Measurements from ENCODE around the gene PPIL6. TPM values are rescaled to one million over a fixed set of nuclear protein-coding genes. Genes with fewer than 3 reads are reported as not detected.
A peak's percentile ranks its signal among the peaks of the same experiment; 100 is the strongest.
"Not testable (repeated sequence)": the region's sequence is repeated elsewhere in the genome, so short reads cannot be mapped to it uniquely, and the experiment has no call there.

The PPIL6 gene
- total RNA-seq, 2 experiments from 2014 or later, result 0.16 TPM; not detected in 1

- peak overlapping the region; percentile 78 for H3K27ac Mint-ChIP-seq
- peak; percentile 80 for ATAC-seq
- DNase-seq, result peak; percentile 48
- ChIA-PET POLR2A (interaction anchor here (0.9 to 5.9 kb wide), 5 partner anchors 9 to 62 kb away, joined by 3 to 99 read pairs (median 3); partner anchors contain the start of gene CD164), CTCF (interaction anchor here (0.9 to 5.6 kb wide), 6 partner anchors 10 to 186 kb away, joined by 3 to 68 read pairs (median 4); partner anchors contain the start of genes CD164 and MICAL1)
- H3K27me3 Mint-ChIP-seq (ENCODE audit: low read depth), result no peaks in the 10 kb centered on the region
- H3K9me3 Mint-ChIP-seq (ENCODE audit: insufficient read depth), result no peaks in the 10 kb centered on the region
- peaks cover 70% of the 10 kb centered on the region for H3K4me1 Mint-ChIP-seq (ENCODE audit: low read depth)
- H3K4me3 Mint-ChIP-seq, result peak overlapping the region; percentile 21
- peaks cover 80% of the 10 kb centered on the region for H3K36me3 Mint-ChIP-seq (ENCODE audit: low read depth)
These were observed 66.7 kb downstream of the PPIL6 start for GRCh38 chr6:109373762-109374161.

- H3K36me3 Mint-ChIP-seq (ENCODE audit: low read depth), result peaks cover 82% of the 10 kb centered on the region
- peaks cover 68% of the 10 kb centered on the region for H3K4me1 Mint-ChIP-seq (ENCODE audit: low read depth)
- H3K4me3 Mint-ChIP-seq, result peak overlapping the region; percentile 21
- H3K27ac Mint-ChIP-seq, result peak overlapping the region; percentile 78
- ChIA-PET CTCF (interaction anchor here (0.9 to 5.6 kb wide), 6 partner anchors 10 to 186 kb away, joined by 3 to 68 read pairs (median 4); partner anchors contain the start of genes CD164 and MICAL1), POLR2A (interaction anchor here (1.0 to 5.9 kb wide), 4 partner anchors 10 to 86 kb away, joined by 3 to 99 read pairs (median 4); partner anchors contain the start of gene CD164)
- no peak for DNase-seq
- no peaks in the 10 kb centered on the region for H3K27me3 Mint-ChIP-seq (ENCODE audit: low read depth)
- ATAC-seq, result no peak
- no peaks in the 10 kb centered on the region for H3K9me3 Mint-ChIP-seq (ENCODE audit: insufficient read depth)
These were observed 67.1 kb downstream of the PPIL6 start for GRCh38 chr6:109373331-109373730.

GRCh38 chr6:109372130-109372529 lies 68.3 kb downstream of the PPIL6 start:
- ATAC-seq, result no peak
- no peak for DNase-seq
- peak overlapping the region; percentile 60 for H3K27ac Mint-ChIP-seq
- H3K36me3 Mint-ChIP-seq (ENCODE audit: low read depth), result peaks cover 80% of the 10 kb centered on the region
- no peaks in the 10 kb centered on the region for H3K9me3 Mint-ChIP-seq (ENCODE audit: insufficient read depth)
- no peaks in the 10 kb centered on the region for H3K27me3 Mint-ChIP-seq (ENCODE audit: low read depth)
- peaks cover 56% of the 10 kb centered on the region for H3K4me1 Mint-ChIP-seq (ENCODE audit: low read depth)
- ChIA-PET POLR2A (interaction anchor here (5.9 kb wide), 1 partner anchor 11 kb away, joined by 99 read pairs; the partner anchor contains the start of gene CD164), CTCF (interaction anchor here (1.2 to 5.6 kb wide), 3 partner anchors 11 to 184 kb away, joined by 3 to 68 read pairs (median 10); partner anchors contain the start of gene CD164)
- no peak overlapping the region for H3K4me3 Mint-ChIP-seq

GRCh38 chr6:109370792-109371191 lies 69.6 kb downstream of the PPIL6 start:
- H3K4me1 Mint-ChIP-seq (ENCODE audit: low read depth), result peaks cover 44% of the 10 kb centered on the region

GRCh38 chr6:109370336-109370735 lies 70.1 kb downstream of the PPIL6 start:
- peaks cover 83% of the 10 kb centered on the region for H3K36me3 Mint-ChIP-seq (ENCODE audit: low read depth)
- no peaks in the 10 kb centered on the region for H3K27me3 Mint-ChIP-seq (ENCODE audit: low read depth)
- DNase-seq (no peak), ATAC-seq (no peak)
- ChIA-PET CTCF (interaction anchor here (1.9 to 5.6 kb wide), 2 partner anchors 13 to 182 kb away, joined by 8 to 68 read pairs; partner anchors contain the start of gene CD164), POLR2A (interaction anchor here (0.6 to 5.9 kb wide), 3 partner anchors 9 to 83 kb away, joined by 3 to 99 read pairs (median 5); partner anchors contain the start of gene CD164)
- no peak overlapping the region for H3K4me3 Mint-ChIP-seq
- H3K27ac Mint-ChIP-seq, result no peak overlapping the region
- H3K9me3 Mint-ChIP-seq (ENCODE audit: insufficient read depth), result no peaks in the 10 kb centered on the region
- peaks cover 43% of the 10 kb centered on the region for H3K4me1 Mint-ChIP-seq (ENCODE audit: low read depth)

More at GRCh38 chr6:109370792-109371191, 69.6 kb downstream of the PPIL6 start:
- ChIA-PET POLR2A (interaction anchor here (0.6 to 5.9 kb wide), 5 partner anchors 8 to 134 kb away, joined by 3 to 99 read pairs (median 3); partner anchors contain the start of gene CD164), CTCF (interaction anchor here (1.9 to 5.6 kb wide), 2 partner anchors 13 to 183 kb away, joined by 8 to 68 read pairs; partner anchors contain the start of gene CD164)
- ATAC-seq (no peak), DNase-seq (no peak)
- Mint-ChIP-seq H3K27me3 (ENCODE audit: low read depth) (no peaks in the 10 kb centered on the region), H3K4me3 (no peak overlapping the region), H3K9me3 (ENCODE audit: insufficient read depth) (no peaks in the 10 kb centered on the region), H3K36me3 (ENCODE audit: low read depth) (peaks cover 81% of the 10 kb centered on the region), H3K27ac (peak overlapping the region; percentile 47)

GRCh38 chr6:109369728-109370127 lies 70.7 kb downstream of the PPIL6 start:
- Mint-ChIP-seq H3K4me1 (ENCODE audit: low read depth) (peaks cover 38% of the 10 kb centered on the region), H3K27me3 (ENCODE audit: low read depth) (no peaks in the 10 kb centered on the region)
- POLR2A ChIA-PET, result interaction anchor here (5.9 kb wide), 1 partner anchor 13 kb away, joined by 99 read pairs; the partner anchor contains the start of gene CD164

GRCh38 chr6:109364382-109365078 lies 75.9 kb downstream of the PPIL6 start:
- H3K27ac Mint-ChIP-seq; H3K9me3 Mint-ChIP-seq (ENCODE audit: insufficient read depth); DNase-seq; H3K4me3 Mint-ChIP-seq; H3K27me3 Mint-ChIP-seq (ENCODE audit: low read depth); POLR2A ChIA-PET; CTCF ChIA-PET; ATAC-seq: not testable (repeated sequence)
- H3K4me1 Mint-ChIP-seq (ENCODE audit: low read depth), result peaks cover 23% of the 10 kb centered on the region
- H3K36me3 Mint-ChIP-seq (ENCODE audit: low read depth), result peaks cover 86% of the 10 kb centered on the region

More at GRCh38 chr6:109369728-109370127, 70.7 kb downstream of the PPIL6 start:
- Mint-ChIP-seq H3K4me3 (no peak overlapping the region), H3K27ac (no peak overlapping the region), H3K36me3 (ENCODE audit: low read depth) (peaks cover 81% of the 10 kb centered on the region), H3K9me3 (ENCODE audit: insufficient read depth) (no peaks in the 10 kb centered on the region)
- DNase-seq, result no peak
- ATAC-seq, result no peak
- CTCF ChIA-PET, result interaction anchor here (1.9 to 5.6 kb wide), 2 partner anchors 14 to 182 kb away, joined by 8 to 68 read pairs; partner anchors contain the start of gene CD164

- Mint-ChIP-seq H3K4me1 (ENCODE audit: low read depth) (peaks cover 23% of the 10 kb centered on the region), H3K27me3 (ENCODE audit: low read depth) (no peaks in the 10 kb centered on the region), H3K36me3 (ENCODE audit: low read depth) (peaks cover 89% of the 10 kb centered on the region), H3K9me3 (ENCODE audit: insufficient read depth) (peaks cover 4% of the 10 kb centered on the region), H3K4me3 (no peak overlapping the region), H3K27ac (peak overlapping the region; percentile 61)
- CTCF ChIA-PET, result no interaction called here
- DNase-seq (no peak), ATAC-seq (no peak)
- POLR2A ChIA-PET, result no interaction called here
These were observed 76.7 kb downstream of the PPIL6 start for GRCh38 chr6:109363753-109364152.

- no peak for DNase-seq
- no peak overlapping the region for H3K4me3 Mint-ChIP-seq
- no peaks in the 10 kb centered on the region for H3K27me3 Mint-ChIP-seq (ENCODE audit: low read depth)
- POLR2A ChIA-PET, result interaction anchor here (0.9 to 1.1 kb wide), 2 partner anchors 12 to 14 kb away, joined by 3 read pairs; no protein-coding TSS in a partner anchor
- peaks cover 92% of the 10 kb centered on the region for H3K36me3 Mint-ChIP-seq (ENCODE audit: low read depth)
- H3K27ac Mint-ChIP-seq, result peak overlapping the region; percentile 26
- peaks cover 23% of the 10 kb centered on the region for H3K4me1 Mint-ChIP-seq (ENCODE audit: low read depth)
- no peak for ATAC-seq
- CTCF ChIA-PET, result interaction anchor here (0.8 to 1.6 kb wide), 4 partner anchors 10 to 174 kb away, joined by 3 to 5 read pairs (median 4); no protein-coding TSS in a partner anchor
- peaks cover 4% of the 10 kb centered on the region for H3K9me3 Mint-ChIP-seq (ENCODE audit: insufficient read depth)
These were observed 78.1 kb downstream of the PPIL6 start for GRCh38 chr6:109362102-109362884.

GRCh38 chr6:109360791-109361190 lies 79.6 kb downstream of the PPIL6 start:
- ChIA-PET POLR2A (interaction anchor here (1.2 to 1.6 kb wide), 2 partner anchors 13 to 22 kb away, joined by 3 to 5 read pairs; partner anchors contain the start of gene CD164), CTCF (interaction anchor here (1.6 kb wide), 1 partner anchor 12 kb away, joined by 3 read pairs; no protein-coding TSS in a partner anchor)
- H3K9me3 Mint-ChIP-seq (ENCODE audit: insufficient read depth), result peaks cover 11% of the 10 kb centered on the region
- H3K36me3 Mint-ChIP-seq (ENCODE audit: low read depth), result peaks cover 92% of the 10 kb centered on the region
- H3K27me3 Mint-ChIP-seq (ENCODE audit: low read depth), result no peaks in the 10 kb centered on the region
- DNase-seq (no peak), ATAC-seq (no peak)
- peak overlapping the region; percentile 3 for H3K27ac Mint-ChIP-seq
- peaks cover 23% of the 10 kb centered on the region for H3K4me1 Mint-ChIP-seq (ENCODE audit: low read depth)
- no peak overlapping the region for H3K4me3 Mint-ChIP-seq

GRCh38 chr6:109360281-109360680 lies 80.1 kb downstream of the PPIL6 start:
- no peak overlapping the region for H3K27ac Mint-ChIP-seq
- POLR2A ChIA-PET, result interaction anchor here (1.2 to 1.6 kb wide), 2 partner anchors 13 to 22 kb away, joined by 3 to 5 read pairs; partner anchors contain the start of gene CD164

More at GRCh38 chr6:109360281-109360680, 80.1 kb downstream of the PPIL6 start:
- ATAC-seq (no peak), DNase-seq (no peak)
- H3K4me3 Mint-ChIP-seq, result no peak overlapping the region
- peaks cover 11% of the 10 kb centered on the region for H3K9me3 Mint-ChIP-seq (ENCODE audit: insufficient read depth)
- no peaks in the 10 kb centered on the region for H3K27me3 Mint-ChIP-seq (ENCODE audit: low read depth)
- peaks cover 95% of the 10 kb centered on the region for H3K36me3 Mint-ChIP-seq (ENCODE audit: low read depth)
- H3K4me1 Mint-ChIP-seq (ENCODE audit: low read depth), result peaks cover 23% of the 10 kb centered on the region
- CTCF ChIA-PET, result no interaction called here

Data from activated CD8-positive, alpha-beta T cell treated with anti-CD3 and anti-CD28 coated beads, Interleukin-2, amount 10 ng/mL, durations not matched to agents 7 days and 5 days (primary cell).